SW 1271 (cell line): ENCODE data around the gene NAV2.
A peak's percentile ranks its signal among the peaks of the same experiment; 100 is the strongest.

Experiments
- DNase-seq, 2 experiments: peaks; one replicate each; lab custom pipeline; 2025; lab: John Stamatoyannopoulos, UW

NAV2 gene, protein sequence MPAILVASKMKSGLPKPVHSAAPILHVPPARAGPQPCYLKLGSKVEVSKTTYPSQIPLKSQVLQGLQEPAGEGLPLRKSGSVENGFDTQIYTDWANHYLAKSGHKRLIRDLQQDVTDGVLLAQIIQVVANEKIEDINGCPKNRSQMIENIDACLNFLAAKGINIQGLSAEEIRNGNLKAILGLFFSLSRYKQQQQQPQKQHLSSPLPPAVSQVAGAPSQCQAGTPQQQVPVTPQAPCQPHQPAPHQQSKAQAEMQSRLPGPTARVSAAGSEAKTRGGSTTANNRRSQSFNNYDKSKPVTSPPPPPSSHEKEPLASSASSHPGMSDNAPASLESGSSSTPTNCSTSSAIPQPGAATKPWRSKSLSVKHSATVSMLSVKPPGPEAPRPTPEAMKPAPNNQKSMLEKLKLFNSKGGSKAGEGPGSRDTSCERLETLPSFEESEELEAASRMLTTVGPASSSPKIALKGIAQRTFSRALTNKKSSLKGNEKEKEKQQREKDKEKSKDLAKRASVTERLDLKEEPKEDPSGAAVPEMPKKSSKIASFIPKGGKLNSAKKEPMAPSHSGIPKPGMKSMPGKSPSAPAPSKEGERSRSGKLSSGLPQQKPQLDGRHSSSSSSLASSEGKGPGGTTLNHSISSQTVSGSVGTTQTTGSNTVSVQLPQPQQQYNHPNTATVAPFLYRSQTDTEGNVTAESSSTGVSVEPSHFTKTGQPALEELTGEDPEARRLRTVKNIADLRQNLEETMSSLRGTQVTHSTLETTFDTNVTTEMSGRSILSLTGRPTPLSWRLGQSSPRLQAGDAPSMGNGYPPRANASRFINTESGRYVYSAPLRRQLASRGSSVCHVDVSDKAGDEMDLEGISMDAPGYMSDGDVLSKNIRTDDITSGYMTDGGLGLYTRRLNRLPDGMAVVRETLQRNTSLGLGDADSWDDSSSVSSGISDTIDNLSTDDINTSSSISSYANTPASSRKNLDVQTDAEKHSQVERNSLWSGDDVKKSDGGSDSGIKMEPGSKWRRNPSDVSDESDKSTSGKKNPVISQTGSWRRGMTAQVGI (N-terminal part only)

DNA sequence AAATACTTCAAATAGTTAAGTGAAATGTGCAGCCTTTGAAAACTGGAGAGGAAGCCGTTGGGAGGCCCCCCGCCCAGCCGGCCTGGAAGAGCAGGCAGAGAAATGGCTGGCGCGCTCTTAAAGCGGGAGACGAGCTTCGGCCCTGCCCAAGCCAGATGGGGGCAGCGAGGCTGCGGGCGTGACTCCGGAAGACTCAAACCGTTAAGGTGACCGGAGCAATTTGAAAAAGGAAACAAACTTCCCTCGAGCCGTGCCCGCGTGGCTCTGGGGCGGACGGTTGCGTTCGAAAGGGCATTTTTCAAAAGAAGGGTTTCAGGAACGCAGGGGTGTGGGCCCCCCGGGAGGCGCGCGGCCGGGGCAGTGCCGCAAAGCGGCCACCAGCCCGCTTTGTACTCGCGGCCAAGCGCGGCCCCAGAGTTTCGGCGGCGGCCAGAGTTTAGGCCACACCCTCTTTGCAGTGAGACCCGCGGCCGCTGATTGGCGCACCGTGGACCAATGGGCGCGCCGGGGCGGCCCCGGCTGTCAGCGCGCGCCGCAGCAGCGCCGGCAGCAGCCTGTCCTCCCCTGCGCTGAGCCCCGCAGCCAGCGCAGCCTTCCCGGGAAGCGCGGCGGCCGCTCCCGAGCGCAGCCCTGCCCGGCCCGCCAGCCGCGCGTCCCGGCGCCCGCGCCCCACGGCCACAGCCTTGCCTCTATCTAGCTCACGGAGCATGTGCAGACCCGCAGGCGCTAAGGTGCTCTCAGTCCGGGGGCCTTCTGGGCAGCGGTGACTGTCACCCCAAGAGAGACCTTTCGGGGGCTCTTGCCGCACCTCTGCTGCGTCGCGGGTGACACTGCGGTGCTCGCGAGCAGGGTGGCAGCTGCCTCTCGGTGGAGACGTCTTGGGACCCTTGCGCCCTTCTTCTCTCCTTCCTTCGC lies at the start of gene NAV2:
TSS of gene NAV2 (plus strand) at position 557 of the 915 bp plus-strand sequence. CDS start 859 bp downstream, outside the sequence.
- DNase-seq, result peak; percentile 63 to 93

DNA sequence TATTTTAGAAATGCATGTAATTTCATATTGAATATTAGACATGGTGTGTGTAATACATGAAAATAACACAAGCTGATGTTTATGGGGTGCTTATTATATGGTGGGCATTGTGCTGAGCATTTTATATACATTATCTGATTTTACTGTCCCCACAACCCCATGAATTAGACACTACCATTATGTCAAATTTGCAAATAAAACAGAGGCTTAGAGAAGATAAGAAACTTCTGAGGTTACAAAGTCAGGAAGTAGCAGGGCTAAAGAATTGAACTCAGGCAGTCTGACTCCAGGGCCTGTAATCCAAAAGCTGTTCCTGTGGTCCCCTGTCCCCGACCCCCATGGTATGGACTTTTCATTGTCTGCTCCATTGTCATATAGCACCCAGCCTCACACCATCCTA lies 49.4 kb upstream of the NAV2 start:
- no peak for DNase-seq

DNA sequence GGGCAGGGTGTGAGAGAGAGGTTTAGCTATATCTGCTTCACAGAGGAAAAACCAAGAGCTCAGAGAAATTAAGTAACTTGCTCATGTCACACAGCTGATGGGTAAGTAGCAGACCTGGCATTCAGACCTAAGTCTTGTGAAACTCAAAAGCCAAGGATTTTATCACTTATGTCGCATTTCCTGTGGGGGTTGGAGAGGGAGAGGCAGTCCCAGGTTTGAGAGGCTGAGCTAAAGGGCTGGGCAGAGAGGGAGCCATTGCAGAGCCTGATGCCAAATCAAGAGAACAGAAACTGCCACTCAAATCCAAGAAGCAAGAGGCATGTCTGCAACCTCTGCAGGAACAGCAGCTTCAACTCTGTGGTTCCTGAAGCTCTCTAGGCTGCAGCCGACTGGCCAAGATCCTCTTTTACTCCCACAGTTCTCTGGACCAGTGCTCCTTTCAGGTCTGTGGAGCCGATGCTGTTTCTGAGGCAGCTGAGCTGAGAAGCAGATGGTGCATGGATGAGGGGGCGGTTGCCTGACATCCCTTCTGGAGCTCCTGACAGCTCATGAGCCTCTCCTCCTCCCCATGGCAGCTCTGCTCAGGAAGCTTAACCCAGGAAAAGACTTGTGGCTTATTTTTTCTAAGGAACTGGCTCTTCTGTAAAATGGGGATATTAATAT lies 47.6 kb upstream of the NAV2 start:
- no peak for DNase-seq

DNA sequence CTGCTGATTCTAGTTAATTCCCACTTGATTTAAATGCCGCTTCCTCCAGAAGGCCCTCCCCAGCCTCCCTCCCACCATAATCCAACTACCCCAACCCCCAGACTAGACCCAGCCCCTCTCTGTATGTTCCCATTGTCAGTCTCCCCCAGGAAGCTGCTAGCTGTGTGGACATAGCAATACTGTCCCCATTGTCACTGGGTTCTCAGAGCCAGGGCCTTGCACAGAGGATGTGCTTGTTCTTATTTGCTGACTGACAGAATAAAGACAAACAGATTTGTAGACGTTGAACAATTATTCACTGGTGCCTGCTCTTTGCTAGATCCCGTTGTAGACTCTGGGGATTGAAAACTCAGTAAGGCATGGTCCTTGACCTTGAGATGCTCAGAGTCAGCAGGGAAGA lies 45.7 kb upstream of the NAV2 start:
- no peak for DNase-seq

DNA sequence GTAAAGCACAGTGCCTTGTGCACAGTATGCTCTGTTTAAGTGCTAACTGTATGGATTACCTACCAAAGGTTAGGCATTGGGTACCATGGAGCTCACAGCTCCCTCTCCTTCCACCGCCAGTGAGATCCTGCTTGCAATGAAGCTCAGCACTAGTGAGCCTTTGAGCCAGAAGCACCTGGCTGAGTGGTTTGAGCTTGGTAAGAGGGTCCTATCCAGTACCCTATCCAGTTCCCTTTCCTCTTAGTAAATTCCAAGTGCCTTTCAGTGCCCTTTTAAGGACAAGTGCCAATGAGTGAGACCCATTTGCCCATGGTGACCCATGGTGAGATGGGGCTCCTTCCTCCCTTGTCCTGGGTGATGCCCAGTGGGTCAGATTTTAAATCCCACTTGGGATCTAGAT lies 43.1 kb upstream of the NAV2 start:
- no peak for DNase-seq

DNA sequence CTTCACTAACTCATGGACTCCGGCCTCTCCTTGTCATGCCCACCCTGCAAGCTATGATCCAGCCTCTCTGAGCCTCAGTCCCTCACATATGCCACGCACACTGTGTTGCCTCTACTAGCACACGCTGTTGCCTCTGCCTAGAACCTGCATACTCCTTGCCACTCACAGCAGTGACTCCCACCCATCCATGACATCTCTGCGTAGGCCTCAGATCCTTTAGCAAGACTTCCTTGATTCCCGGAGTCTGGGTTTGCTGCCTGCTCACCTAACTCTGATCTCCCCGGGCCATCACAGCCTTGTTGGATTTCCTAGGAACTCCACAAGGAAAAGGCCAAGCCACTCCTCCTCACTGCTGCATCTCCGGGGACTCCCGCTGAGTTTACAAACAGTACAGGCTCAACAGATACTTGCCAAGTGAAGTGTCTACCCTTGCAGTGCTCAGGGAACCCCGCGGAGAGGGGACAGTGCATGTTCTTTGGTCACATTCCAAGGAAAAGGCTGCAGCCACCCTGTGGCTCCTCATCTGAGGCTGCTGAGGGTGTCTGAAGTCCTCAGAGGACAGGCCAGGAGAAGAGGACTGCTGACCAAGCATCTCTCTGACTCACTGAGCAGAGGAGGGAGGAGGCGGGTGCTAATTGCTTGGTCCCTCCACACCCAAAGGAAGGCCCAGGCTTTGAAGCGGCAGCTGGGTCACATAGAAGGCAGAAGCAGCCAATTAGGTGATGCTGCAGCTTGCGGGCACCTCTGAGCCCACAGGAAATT lies 42.4 kb upstream of the NAV2 start:
- DNase-seq, result no peak

DNA sequence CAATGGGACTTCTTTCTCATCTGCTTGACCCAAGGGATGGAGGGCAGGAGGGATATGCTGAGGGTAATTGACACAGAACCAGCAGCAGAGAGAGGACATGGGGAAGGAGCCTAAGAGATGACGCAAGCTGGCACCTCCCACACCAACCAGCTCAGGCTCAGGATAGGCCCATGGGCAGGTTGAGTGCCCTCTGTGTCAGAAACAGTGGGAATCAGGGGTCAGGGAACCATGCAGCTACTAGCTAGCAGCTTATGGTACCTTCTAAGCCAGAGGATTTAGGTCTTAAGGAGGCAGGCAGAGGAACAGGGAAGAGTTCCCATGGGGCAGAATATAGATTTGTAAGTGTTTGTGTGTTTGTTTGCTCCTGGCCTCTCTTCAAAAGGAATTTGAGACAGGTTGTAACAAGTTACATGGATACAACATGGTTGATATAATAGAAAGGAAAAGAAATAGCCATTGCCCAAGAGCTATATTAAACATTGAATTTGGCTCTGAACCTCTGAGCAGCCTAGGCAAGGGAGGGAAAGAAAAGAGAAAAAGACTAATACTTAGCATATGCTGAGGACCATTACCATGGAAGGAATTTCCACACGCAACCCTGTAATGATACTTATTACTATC lies 39.9 kb upstream of the NAV2 start:
- no peak for DNase-seq

DNA sequence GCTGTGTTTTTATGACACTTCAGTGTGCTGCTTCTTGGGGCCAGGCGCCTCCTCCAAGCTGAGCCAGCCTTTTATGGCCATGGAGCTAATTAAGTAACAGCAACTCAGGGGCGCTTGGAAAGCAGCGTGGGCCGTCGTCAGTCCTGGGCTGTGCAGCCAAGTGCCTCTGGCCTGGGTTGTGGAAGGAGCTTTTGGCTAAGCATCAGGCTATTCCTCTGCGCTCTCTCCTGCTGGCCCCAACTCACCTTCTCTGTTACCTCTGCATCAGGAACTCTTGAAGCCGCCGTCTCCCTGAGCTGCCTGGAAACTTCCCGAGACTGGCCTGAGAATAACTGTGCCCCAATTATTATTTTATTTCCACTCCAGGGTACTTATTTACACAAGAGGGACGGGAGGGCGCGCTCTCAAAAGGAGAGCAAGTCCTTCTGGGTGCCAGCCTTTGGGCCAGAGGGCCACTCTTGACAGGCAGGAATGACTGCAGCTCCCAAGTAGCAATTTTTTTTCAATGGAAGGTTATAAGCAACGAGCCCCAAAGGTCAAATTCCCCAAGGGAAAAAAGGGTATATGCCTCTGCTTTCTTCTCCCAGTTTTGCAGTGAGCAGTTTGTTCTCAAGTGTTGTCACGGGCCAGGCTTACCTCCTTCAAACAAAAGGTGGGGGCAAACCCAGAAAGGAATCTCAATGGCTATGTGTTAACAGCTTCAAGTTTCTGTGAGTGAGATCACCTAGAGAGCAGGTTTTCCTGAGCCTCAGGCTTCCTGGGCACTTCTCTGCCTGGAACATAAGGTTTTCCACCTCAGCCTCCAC lies 38.5 kb upstream of the NAV2 start:
- no peak for DNase-seq

DNA sequence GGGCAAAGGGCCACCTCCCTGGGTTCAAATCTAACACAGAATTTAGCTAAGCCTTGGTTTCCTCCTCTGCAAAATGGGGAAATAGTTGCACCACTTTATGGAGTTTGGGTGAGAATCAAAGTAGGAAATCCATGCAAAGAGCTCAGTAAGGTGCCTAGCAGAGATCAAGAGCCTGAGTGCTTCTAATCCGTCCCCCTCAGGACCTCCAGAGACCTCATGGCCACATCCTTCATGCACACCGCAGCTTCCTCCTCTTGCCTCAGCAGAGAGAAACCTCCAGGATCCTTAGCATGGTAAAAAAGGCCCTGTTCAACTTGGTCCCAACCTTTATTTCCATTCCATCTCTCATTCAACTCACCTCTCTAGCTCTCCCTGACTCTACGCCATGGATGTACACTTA lies 37.8 kb upstream of the NAV2 start:
- no peak for DNase-seq

DNA sequence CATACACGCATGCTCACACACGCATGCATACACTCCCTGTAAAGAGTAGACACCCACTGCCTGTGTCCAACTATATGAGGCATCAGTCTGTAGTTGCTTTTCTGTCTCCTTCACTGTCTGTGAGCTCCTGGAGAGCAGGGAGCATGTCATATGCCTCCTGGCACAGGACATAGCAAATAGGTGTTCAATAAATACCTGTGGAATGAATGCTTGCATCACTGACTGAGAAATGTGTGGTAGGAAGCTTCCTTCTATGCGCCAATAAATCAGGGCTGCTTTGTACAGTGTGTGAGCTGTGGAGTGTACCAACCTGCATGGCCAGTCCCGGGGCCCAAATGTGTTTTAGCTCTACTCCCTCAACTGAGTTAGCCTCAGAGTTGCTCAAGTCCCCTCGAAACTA lies 37.2 kb upstream of the NAV2 start:
- no peak for DNase-seq

DNA sequence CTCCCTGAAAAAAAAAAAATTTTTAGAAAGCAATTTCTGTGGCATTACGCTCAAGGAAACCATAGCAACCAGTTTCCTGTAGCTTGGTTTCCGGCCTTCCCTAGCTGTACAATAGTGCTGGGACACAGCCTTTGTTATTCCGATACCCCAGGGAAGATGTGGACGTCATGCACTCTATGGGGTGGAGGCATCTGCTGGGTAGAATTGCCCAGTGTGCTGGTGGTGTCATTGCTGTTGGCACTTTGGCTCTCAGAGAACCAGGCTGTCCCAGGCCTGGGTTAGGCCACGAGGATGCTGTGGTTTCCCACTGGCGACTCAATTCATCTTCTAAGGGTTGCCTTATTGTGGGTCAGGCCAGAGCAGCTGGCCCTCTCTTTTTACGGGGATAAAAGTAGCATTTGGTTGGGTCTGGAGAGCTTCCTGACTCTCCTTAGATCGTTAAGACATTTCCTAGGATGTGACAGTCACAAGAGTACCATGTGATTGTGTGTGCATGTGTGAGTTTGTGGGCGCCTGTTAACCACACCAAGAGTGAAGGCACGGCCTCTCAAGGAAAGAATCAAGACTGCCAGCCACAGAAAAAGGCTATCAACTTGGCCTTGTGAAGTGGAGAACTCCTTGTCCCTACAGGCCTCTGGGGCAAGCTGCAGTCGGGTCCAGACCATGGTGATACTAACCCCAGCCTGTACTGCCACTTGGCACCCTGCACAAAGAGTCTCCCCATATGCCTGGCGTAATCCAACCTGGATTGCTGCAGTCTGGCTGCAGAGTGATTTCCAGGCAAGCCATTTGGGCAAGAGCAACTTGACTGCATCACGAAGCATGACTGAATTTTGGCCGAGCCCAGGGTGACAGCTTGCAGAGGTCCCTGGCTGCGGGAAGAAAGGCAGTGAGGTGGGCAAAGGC lies 35.9 kb upstream of the NAV2 start:
- no peak for DNase-seq

DNA sequence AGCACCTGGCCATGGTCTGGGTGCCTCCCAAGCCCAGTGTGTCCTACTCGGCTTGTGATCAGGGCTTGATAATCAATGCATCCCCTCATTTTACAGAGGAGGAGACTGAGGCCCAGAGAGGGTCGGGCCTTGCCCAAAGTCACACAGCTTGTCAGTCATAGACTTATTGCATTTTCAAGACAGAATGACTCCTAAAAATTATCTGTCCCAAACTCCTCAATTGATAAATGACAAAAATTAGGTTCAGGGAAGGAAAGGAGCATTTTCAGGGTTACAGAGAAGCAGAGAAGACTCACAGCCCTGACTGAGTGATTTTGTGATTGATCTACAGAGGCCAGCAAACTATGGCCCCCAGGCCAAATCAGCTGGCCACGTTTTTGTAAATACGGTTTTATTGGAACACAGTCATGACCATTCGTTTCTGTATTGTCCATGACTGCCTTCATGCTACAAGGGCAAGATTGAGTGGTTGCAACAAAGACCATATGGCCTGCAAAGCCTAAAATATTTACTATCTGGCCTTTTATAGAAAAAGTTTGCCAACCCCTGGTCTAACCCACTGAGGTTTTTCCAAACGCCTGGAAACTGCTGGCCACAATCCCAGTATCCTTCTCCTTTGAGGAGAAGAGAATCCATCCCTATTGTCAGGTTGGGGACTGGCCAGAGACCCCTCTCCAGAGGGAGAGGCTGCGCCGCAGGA lies 35.1 kb upstream of the NAV2 start:
- no peak for DNase-seq

DNA sequence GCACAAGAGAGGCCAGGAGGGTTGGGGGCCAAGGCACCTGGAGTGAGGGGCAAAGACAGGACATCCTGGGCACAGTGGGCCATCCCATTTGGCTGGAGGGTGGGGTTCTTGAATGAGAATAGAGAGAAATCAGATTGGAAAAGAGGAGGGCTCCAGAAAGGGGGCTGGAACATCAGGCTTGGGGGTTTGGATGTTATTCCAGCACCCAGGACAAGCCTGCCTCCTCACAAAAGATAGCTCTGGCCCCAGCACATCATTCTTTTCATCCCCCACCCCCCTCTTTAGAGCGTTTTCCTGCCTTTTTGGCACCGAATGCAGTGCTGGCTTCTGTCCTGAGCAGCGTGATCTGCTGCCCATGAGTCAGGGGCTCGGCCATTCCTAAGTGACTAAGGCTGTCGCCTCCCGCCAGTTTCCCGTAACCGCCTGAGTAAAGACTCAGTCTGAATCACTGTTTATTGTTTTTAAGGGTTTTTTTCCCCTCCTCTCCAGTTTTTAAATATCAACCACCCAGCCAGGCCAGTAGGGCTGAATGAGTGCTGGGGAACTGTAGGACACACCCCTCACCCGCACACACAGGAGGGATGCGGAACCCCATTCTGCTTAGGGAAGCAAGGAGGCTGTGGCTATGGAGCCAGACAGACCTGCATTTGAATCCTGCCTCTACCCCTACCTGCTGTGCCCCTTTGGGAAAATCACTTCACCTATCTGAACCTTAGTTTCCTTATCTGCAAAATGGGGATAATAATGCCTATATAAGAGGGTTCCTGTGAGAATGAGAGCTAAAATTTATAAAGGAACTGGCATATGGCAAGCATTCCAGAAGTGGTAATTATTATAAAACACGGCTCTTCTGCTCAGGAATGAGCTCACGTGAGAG lies 32.4 kb upstream of the NAV2 start:
- peak; percentile 76 to 88 for DNase-seq

DNA sequence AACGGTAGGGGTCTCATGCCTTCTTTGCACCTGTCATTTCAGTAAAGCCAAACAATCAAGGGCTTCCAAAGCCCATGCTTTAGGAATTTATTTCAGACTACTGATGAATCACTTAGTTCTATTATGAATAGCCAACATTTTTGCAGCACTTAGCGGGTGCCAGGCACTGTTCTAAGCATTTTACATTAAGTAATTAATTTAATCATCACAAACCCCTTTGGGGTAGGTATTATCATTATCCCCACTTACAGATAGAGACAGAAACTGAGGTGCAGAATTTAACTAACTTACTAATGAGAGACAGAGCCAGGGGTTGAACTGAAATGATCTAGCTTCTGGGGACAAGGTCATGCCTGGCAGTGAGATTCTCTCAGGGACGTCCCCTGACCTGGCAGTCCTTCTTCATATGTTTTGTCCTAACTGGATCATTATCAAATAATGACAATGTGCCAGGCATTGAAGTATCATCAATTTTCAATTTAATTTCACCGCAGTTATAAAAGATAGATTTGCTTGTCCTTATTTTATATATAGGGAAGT lies 31.7 kb upstream of the NAV2 start:
- no peak for DNase-seq

DNA sequence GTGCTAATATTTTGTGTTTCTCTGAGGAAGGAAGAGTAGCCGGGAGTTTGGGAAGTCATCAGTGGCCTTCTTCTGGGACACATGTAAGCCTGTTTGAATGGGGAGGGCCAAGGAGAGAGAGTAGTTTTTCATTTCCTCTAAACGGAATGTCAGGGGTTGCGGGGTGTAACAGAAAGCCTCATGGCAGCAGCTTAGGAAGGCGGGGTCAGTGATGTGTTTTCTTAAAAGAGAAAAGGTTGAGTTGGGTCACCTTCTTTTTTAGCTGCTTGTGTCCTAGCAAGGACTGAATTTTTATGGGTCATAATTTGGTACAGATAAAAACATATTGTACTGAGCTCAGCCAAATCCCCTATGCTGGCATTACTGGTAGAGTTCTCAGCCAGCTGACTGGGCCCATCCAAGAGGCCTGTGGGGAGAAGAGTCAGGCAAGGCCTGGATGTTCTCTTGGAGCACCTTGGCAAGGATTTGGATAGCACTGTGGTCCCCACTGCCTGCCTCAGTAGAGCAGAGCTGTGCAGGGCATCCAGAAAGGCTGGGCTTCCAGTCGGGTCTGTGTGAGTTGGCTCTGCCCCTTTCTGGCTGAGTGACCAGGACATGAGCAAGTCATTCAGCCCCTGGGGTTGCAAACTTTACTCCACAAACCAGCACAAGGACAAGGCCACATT lies 29.4 kb upstream of the NAV2 start:
- DNase-seq, result no peak
